Measurements from ENCODE around the gene NOTCH1.

The NOTCH1 gene

DNA sequence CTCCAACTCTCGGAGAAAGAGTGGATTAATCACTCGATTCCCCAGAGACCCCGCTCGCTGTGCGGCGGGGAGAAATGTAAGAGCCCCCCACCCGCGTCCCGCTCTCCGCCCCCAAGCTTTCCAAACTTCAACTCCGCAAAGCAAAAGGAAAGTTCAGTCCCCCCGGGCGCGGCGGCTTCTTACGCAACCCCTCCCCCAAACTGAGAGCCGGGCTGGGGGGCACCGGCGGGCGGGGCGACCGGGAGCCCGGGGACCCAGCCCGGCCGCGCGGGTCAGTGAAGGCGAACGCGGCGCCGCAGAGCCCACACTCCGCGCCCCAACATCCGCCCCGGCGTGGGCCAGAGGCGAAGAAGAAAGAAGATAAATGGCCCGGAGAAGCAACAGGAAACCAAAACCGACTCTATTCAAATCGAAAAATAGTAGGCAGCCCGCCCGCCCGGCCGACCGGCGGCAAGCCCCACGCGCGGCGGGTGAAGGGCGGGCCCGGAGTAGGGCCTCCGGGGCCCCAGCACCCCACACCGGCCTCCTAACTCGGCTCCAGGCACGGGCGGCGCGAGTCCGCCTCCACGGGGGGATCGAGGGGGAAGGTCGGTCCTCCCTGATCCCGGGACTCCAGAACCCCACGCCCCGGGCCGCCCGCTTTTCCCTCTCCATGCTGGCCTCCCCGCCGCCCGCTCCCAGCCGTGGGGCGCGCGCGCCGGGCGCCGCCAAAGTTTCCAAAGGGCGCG is 720 bp downstream of the NOTCH1 start:
- DNase-seq, result no peak

DNA sequence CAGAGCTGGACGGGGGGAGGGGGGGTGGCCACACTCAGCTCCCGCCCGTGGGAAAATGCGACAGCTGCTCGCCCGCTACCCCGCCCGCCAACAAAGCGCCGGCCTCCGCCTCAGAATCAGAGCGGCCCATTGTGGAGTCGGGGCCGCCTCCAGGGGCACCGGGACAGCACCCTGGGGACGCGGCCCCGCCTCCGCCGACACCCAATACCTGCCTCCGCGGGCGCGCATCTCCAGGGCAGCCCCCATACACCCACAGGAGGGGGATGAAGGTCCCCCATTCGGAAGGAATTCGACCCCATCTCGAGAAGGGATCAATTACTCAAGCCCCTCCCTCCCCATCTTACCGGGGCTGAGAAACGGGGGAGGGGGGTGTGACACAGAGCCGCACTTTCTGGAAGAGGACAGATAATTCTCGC is 1.3 kb downstream of the NOTCH1 start:
- no peak for DNase-seq

DNA sequence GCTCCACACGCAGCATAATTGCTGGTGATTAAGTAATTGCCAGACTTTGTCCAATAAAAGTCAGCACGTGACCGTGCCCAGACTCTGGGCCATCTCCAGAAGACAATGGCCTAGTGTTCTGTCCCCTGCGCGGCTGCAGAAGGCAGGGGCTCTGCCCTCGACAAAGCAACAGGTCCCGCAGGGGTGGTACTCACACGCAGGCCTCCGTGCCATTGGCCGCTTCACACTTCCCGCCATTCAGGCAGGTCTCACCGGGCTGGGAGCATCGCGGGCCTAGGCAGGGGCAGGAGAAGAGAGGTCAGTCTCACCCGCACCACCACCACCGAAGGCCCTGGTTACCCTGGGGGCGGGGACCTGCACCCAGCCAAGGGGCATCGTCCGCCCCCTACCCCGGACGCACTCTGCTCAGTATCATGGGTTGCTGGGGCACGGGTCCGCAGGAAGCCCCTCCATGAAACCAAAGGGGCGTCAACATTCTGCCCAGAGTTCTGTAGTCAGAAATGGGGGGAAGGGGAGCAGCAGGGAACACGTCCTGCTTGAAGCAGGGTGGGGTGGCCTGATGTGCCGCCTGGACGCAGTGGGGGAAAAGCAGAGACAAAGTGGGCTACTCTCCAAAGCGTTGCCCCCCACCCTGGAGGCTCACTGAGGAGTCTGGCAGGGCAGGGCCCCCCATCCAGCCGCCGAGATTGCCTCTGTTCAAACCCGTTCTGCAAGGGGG is 1.9 kb downstream of the NOTCH1 start:
- no peak for DNase-seq

DNA sequence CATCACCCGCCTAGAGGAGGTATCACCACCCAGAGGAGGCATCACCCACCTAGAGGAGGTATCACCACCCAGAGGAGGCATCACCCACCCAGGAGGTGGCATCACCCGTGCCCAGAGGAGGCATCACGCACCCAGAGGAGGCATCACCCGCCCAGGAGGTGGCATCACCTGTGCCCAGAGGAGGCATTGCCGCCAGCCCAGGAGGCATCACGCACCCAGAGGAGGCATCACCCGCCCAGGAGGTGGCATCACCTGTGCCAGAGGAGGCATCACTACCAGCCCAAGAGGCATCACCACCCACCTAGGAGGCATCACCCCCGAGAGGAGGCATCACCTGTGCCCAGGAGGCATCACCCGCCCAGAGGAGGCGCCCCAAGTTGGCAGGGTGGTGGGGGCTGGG is 2.6 kb downstream of the NOTCH1 start:
- no peak for DNase-seq

DNA sequence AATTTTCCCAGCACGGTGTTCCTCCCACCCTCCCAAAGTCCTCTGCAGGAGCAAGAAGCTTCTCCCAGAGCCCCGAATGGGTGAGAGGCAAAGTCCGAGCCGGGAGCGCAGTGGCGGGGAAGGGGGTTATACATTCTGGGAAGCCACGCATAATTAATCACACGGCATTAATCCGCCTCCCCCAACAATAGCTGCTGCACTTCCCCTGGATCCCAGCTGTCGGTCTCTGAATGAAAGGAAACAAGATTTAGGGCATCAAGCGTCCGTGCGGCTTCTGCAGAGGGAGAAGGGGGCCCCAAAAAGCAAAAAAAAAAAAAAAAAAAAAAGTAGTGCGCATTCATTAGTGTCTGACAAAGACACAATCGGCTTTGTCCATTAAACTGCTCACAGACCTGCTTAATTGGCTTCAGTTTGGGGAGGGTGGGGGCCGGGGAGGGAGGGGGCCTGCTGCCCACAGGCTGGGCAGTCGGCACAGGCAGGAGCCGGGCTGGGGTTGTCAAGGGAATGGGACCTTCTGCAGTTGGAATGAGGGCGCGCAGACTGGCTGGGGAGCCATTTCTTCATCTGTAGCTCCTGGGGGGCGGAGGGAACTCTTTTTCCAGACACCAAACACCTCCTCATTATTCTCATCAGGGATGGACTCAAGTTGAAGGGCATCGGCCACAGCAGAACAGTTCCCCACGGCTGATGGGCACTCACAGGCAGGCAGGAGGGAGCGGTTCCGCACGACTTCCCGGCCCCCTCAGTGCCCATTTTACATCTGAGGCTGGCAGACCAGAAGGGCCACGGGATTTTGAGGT is 3.4 kb downstream of the NOTCH1 start:
- no peak for DNase-seq

DNA sequence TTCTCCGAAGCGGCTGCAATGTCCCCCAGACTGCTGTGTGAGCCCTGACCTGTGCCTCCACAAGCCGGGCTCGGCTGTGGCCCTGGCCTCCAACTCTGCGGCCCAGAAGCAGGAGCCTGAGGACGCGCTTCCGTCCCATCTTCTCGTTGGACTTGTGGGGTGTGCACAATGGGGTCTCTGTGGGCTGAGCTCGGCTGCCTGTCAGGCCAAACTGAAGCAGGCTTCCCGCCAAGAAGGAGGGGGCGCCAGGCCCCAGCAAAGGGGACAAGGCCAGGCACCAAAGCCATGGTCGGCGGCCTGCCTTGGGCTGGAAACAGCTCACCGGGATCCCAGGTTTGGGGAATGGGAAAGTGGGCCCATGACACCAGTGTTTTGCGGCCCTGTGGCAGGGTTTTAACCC is 4.1 kb downstream of the NOTCH1 start:
- DNase-seq, result no peak

DNA sequence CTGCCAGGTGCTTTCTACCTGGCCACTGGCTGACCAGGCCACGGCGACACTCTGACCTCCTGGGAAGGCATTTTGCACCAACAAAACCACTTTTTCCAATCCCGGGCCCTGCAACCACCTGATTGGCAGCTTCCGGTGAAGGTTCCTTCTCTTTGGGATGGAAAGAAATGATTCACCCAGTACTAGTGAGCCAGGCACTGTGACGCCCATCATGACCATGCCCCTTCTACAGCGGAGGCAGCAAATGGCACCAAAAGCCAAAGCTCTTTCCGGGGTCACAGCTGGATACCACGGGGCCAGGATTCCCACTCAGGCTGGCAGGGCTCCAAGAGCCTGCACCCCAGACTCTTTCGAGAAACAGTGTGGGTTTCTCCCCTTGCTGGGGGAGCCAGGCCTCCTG is 4.7 kb downstream of the NOTCH1 start:
- DNase-seq, result no peak

DNA sequence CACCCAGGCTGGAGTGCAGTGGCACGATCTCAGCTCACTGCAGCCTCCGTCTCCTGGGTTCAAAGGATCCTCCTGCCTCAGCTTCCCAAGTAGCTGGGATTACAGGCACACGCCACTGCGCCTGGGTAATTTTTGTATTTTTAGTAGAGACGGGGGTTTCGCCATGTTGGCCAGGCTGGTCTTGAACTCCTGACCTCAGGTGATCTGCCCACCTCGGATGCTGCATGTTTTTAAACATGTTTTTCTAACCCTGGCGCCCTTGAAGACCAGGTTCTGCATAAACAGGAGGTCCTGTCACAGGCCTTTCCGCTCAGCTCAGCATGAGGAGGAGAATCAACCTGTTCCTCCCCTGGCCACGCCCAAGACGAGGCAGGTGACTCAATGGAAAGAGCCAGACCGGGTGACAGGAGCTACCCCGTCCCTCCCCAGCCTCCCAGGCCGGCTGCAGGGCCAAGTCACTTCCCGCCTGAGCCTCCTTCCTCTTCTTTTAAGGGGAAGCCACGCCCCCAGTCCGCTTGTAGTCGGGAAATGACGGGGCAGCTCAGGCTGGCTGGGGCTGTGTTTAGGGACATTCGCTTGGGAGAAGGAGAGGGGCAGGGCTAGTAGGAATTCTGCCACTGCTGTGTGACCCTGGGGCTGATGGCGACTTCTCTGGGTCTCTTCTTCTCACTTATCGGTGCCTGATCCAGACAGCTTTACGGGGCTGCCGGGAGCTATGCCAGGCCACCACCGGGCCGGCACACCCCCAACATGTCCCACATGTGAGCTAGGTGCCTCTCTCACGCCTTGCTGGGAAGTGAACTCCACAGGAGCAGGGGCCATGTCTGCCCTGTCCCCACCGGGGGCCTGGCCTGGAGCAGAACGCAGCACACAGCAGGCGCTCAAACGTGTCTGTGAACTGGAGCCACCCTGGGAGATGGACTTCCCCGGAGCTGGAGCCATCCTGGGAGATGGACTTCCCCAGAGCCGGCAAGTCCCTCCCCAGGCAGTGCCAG is 6.1 kb downstream of the NOTCH1 start:
- DNase-seq, result no peak

DNA sequence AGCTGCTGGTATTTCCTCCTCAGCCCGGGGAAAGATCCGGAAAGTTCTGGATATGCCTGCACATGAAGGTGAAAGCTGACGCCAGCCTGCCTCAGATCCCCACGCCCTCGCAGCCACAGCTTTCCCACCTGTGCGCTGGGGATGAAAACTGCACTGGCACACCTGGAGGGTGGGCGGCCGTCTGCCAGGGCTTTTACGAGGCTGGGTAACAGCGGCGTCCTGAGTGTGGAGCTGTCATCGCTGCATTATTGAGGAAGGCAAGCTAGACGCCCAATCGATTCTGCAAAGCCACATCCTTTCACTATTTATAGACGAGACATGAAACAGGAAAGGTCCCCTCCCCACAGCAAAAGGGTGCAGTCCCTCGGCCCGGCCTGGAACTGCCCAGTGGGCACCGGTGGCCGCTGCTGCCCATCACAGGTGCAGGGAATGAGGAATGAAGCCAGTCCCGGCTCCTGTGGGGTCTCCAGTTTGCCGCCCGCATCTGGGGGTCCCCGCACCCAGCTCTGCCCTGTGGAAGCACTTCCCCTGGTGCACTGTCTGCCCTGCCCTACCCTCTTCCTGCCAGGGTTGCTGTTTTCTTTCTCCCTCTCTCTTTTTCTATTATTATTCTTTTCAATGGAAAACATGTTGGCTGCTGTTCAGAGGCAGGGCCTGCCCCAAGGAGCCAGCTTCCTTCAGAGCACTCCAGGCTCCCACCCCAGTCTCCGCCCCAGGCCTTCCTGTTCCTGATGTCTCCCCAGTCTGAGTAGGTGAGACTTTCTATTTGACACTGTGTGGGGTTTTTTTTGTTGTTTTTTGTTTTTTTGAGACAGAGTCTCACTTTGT is 7.0 kb downstream of the NOTCH1 start:
- DNase-seq, result no peak

DNA sequence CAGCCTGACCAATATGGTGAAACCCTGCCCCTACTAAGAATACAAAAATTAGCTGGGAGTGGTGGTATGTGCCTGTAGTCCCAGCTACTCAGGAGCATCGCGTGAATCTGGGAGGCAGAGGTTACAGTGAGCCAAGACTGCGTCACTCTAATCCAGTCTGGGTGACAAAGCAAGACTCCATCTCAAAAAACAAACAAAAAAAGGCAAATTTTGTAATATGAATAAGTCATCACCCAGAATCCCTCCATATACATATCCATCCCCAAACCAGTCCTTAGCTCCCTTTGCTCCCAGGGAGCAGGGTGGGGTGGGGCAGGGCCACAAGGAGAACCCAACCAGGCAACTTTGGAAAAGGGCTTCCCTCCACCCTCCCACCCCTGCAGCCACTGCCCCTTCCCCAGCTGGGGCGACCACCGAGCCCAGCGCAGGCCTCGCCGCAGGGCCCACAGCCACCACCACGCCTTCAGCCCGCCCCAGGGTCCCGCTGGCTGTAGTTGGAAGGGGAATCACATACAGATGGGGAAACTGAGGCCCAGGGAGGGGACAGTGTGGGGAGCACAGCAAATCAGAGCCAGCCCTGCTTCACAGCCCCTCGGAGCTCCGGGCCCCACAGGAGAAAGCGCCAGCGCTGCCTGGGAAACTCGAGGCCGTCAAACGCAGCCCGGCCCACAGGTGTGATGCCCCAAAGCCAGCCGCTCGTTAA is 7.8 kb downstream of the NOTCH1 start:
- DNase-seq, result no peak

DNA sequence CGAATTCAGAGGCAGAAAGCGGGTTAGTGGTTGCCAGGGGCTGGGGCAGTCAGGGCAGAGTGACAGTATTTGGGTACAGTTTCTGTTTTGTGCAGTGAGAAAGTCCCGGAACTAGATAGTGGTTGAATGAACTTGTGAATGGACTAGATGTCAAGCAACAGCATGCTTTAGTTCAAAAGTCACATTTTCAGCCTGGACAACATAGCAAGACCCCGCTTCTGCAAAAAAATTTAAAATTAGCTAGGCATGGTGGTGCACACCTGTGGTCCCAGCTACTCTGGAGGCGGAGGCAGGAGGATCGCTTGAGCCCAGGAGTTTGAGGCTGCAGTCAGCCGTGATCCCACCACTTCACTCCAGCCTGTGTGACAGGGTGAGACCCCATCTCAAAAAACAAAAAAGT is 8.4 kb downstream of the NOTCH1 start:
- no peak for DNase-seq

DNA sequence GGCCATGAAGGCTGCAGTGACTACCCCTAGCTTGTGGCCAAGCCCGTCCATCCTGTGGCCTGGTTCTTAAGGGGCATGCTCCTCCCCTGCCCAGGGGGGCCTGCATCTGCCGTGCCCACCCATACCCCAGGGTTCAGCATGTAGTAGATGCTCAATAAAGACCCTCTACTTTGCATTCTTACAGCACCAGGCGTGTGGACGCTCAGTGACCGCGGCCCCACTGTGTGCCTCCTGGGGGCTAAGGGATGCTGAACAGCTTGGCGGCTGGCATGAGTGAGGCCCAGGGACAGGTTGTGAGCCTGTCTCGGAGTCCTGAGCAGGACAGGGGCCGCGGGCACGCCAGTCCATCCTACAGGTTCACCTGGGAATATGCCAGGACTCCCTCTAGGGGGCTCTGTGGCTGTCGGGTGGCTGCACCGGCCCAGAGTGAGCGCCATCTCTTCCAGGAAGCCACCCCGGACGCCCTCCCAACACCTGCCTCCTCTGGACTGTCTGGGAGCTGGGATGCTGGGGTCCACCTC is 9.1 kb downstream of the NOTCH1 start:
- no peak for DNase-seq

DNA sequence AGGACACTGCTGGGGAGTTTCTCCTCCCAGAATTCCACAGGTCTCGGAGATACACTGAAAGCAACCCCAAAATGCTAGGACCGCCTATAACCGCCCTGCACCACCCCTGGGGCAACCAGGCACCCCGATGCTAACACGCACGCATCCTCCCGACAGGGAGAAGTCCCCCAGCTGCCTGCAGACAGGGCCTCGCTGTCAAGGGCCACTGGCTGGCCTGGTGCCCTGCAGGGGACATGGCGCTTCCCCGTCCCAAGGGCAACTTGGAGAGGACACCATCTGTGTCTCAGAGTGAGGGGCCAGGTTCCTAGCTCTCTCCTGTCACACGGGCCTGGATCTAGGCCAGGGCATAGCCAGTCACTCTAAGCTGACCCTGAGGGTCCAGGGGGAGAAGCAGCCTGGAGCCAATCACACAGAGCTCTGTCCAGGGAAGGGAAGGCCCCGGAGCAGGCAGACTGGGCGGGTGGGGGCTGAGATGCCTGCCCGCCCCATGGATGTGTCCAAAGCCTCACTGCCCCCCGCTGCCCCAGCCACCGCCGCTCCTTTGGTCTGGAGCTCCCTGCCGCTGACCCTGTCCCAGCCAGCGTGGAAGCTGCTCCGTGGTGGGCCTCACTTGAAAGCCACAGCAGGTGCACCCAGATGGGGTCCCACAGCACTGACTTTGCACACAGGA is 9.7 kb downstream of the NOTCH1 start:
- DNase-seq, result no peak

DNA sequence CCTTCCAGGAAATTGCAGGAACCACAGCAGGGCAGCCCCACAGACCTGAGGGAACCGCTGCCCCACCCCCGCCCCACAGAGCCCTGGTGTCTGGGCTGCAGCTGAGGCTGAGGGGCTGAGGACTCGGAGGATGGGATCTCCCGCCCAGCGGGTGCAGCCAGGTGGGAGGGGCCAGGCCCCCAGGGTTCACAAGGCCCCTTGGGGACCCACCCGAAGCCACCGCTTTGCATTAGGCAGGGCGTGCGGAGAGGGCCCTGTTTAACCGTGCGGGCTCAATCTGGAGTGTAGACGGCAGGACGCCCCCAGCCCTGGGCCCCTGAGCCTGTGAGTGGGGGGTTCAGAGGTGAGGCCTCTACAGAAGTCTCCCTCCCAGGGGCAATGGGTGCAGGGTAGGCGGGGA is 10.8 kb downstream of the NOTCH1 start:
- no peak for DNase-seq

DNA sequence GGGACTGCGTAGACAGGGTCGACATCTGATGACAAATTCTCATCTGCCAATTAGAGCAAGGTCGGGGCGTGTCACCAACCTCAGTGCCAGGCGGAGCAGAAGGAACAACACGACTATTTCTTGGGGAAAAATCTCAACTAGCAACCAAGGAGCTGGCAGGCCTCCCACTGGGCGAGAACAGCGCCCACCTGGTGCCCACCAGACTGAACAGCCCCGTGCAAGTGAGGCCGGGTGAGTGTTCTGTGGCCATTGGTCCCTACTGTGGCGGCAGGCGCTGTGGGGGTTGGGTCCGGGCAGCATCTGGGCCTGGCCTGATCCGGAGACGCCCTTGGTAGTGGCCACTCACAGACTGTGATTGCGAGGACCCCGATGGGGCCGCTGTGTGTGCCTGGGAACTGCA is 11.5 kb downstream of the NOTCH1 start:
- no peak for DNase-seq

DNA sequence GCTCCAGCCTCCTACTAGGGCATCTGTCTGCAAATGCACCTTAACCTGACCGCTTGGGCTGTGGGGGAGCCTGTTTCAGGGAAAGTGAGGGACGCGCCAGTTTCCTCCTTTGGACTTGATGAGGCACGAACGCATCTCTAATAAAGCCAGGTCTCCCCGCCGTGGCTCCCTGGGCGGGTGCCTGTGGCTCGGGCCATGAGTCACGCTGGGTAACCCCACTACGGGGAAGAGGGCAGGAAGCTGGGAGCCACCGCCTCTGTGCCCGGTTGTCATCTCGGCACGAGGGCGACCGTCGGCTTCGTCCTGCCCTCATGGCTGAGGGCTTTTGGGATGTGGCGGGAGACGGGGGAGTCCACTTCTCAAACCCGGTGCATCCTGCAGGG is 12.1 kb downstream of the NOTCH1 start:
- no peak for DNase-seq

DNA sequence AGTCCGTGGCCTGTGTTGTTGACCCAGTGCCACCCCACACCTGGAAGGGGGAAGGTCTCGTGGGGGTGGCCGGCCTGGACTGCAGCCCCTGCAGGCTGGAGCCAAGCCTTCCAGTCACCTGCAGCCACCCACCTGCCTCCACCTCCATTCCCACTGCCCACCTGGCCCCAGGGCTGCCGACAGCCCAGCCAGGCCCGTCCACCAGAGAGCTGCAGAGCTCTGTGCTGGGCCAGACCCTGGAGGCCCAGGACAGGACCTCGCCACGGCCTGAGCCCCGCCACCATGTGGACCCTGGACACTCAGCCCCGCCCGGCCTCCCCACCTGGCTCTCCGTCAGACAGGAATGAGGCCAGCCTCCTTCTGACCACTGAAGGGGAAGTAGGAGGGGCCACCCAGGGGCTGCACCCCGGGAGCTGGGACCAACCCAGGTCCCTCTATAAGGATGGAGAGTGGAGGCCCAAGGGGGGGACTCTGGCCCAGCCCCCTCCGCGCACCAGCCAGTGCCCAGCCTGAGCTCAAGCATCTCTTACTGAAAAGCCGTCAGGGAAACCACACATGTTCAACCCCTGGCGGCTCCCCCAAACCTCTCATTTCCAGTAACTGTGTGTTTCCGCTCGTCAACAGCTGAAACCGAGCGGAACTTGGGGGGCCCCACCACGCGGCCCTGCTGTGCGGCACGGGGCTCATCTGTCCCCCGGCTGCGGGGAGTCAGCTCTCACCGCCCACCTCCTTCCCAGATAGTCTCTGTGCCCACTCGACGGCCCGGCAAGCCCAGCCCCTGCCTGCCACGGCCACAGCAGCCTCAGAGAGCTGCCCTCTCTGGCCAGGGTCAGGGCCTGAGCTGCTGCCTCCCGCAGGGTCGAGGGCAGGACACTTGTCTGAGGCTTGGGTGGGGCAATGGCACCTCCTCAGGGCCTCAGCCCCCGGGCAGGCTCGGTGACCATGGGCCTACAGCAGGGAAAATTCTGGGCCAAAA is 12.8 kb downstream of the NOTCH1 start:
- no peak for DNase-seq

DNA sequence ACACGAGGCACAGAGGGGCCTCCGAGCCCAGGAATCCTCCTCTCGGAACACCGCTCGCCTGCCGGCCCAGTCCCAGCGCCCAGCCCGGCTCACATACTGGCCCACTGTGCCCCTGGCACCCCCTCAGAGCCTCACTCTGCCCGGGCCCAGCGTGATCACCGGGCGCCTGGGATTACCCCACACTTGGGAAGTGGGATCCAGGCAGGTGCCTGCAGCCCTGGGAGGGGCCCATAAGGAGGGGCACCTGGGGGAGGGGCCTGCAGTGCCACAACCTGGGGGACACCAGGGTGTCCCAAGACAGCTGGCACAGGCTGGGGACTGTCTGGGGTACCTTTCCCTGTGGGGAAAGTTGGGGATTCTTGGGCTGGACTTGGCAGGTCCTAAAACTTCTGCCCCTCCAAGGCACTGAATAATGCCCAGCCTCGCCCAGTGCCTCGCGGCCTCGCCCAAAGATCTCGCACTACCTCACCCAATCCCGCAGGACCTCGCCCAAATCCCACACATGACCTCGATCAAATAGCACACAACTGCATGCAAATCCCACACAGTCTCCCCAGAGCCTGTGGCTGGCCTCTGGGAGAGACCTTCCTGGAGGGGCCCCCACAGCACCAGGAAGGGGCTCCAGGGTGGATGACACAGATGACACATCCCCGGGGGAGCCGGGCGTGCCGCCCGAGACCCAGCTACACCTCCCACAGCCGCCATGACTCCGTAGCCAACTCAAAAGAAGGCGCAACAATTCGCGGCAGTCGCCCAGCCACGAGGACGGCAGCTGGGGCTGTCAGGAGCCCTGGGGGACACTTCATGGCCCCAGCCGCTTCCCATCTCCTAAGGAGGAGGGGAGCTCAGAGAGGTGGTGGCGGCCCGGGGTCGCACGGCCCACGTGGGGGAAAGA is 13.7 kb downstream of the NOTCH1 start:
- no peak for DNase-seq

All from NCI-H446 treated with DMSO at 0.1 percent for 48 hours (cell line).